Hepatocyte (in vitro differentiated cells): ENCODE measurements around the gene APAF1. TPM values are rescaled to one million over a fixed set of nuclear protein-coding genes. Genes with fewer than 3 reads are reported as not detected.

Source experiments
- DNase-seq: peaks from one replicate; pipeline ENCODE4 v3.0.0-alpha.2; 2016; ENCODE audit warnings: low spot score
- H2AFZ ChIP-seq: fragments of 200-600 bp; sonication (generic); 2 replicates; pipeline ENCODE4 v1.6.0; 2016; ENCODE audit warnings: antibody characterized with exemption, mild to moderate bottlenecking
- H3K27ac ChIP-seq: fragments of 200-600 bp; sonication (generic); 2 replicates; pipeline ENCODE4 v1.5.1; 2016; ENCODE audit warnings: mild to moderate bottlenecking
- H3K27me3 ChIP-seq: fragments of 200-600 bp; sonication (generic); 2 replicates; pipeline ENCODE4 v1.6.1; 2016
- H3K36me3 ChIP-seq: fragments of 200-600 bp; sonication (generic); replicated peaks from 2 replicates; pipeline ENCODE4 v1.5.1; 2016; ENCODE audit warnings: low read depth; ENCODE audit not compliant: insufficient read depth
- H3K4me1 ChIP-seq: fragments of 200-600 bp; sonication (generic); 2 replicates; pipeline ENCODE4 v1.5.1; 2016; ENCODE audit warnings: mild to moderate bottlenecking, moderate library complexity; ENCODE audit not compliant: insufficient read depth
- H3K4me2 ChIP-seq: fragments of 200-600 bp; sonication (generic); 2 replicates; pipeline ENCODE4 v1.6.0; 2016
- H3K4me3 ChIP-seq: fragments of 200-600 bp; sonication (generic); 2 replicates; pipeline ENCODE4 v1.5.1; 2016; ENCODE audit warnings: mild to moderate bottlenecking
- H3K79me2 ChIP-seq: fragments of 200-600 bp; sonication (generic); 2 replicates; pipeline ENCODE4 v1.6.0; 2017; ENCODE audit warnings: mild to moderate bottlenecking
- H3K9me2 ChIP-seq: fragments of 200-600 bp; sonication (generic); replicated peaks from 2 replicates; pipeline ENCODE4 v1.6.0; 2017; ENCODE audit warnings: mild to moderate bottlenecking; ENCODE audit not compliant: insufficient read depth
- H3K9me3 ChIP-seq: fragments of 200-600 bp; sonication (generic); 2 replicates; pipeline ENCODE4 v1.5.1; 2016; ENCODE audit warnings: low read depth, mild to moderate bottlenecking
- H4K20me1 ChIP-seq: fragments of 200-600 bp; sonication (generic); 2 replicates; pipeline ENCODE4 v1.6.0; 2016; ENCODE audit warnings: mild to moderate bottlenecking; ENCODE audit not compliant: insufficient read depth, poor library complexity, severe bottlenecking
- EZH2 ChIP-seq: fragments of 200-600 bp; sonication (generic); IDR thresholded peaks from 2 replicates; pipeline ENCODE4 v1.6.1; 2016; ENCODE audit warnings: antibody characterized with exemption, mild to moderate bottlenecking, borderline replicate concordance
- EZH2phosphoT487 ChIP-seq: fragments of 200-600 bp; sonication (generic); IDR thresholded peaks from one replicate; pipeline ENCODE4 v1.6.1; 2018; ENCODE audit warnings: antibody characterized with exemption, mild to moderate bottlenecking, low read depth, moderate library complexity; ENCODE audit not compliant: unreplicated experiment, severe bottlenecking
- WGBS: methylation state at CpG from one replicate; pipeline ENCODE4 v1.1.6; 2016; ENCODE audit warnings: low lambda C conversion rate; ENCODE audit errors: missing lambda C conversion rate; 5-methylcytosine and 5-hydroxymethylcytosine counted together
- polyA plus RNA-seq: library from polyadenylated mRNA; unstranded; fragments of >200 nt; fragmentation: Nextera tagmentation; extraction: Ambion mirVana; gene quantifications from 2 replicates; pipeline ENCODE4 v1.2.1, GENCODE V29; 2016
- total RNA-seq: library from RNA; depleted of rRNA; stranded (reverse); fragments of >200 nt; gene quantifications from 2 replicates; pipeline ENCODE4 v1.2.3, GENCODE V29; 2014
- TF ChIP-seq, protein P1 (sequence below): fragments of 200-600 bp; sonication (generic); IDR thresholded peaks from 2 replicates; pipeline ENCODE4 v1.5.1; 2016; ENCODE audit warnings: antibody characterized with exemption, mild to moderate bottlenecking; ENCODE audit not compliant: poor library complexity

The APAF1 gene
- total and polyA plus RNA-seq, 2 experiments from 2014 or later, result 6.8 to 26.4 TPM

DNA sequence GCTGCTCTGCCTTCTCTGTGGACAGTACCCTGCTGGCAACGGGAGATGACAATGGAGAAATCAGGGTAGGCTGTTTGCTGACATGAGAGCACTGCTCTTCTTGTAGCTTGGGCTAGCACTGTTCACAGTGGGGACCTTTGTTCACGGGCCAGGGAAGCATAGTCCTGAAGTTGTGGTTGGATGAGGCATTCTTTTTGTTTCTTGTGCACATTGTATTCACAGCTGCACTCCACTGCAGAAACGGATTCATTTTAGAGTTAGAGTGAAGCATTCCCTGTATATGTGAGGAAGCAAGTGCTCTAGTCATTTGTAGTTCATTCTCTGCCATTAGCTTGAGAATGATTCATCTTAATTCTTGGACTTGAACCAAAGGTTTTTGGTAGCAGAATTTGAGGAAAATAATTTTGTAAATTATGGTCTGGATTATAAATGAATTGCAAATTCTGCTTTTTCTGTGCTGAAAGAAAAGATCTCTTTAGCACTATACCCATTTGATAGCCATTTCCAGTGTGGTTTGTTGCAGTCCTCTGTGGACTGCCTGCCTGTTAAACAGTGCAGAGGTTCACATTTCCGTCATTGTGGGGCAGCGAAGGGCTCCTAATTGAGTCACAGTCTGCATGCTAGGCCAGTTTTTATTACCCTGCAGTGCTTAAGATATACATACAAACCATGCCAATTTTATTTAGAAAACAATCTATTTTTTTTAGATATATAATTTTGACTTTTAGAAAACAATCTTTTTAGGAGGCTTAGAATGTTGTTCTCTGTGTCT lies 80.6 kb downstream of the APAF1 start:
- 65% methylated on average over 5 of the region's 5 CpGs for WGBS
- Histone ChIP-seq H3K27me3 (no peaks in the 10 kb centered on the region), H2AFZ (no peak overlapping the region), H4K20me1 (no peaks in the 10 kb centered on the region), H3K4me1 (no peaks in the 10 kb centered on the region), H3K4me2 (no peak overlapping the region), H3K79me2 (no peaks in the 10 kb centered on the region), H3K9me3 (no peaks in the 10 kb centered on the region), H3K9me2 (no peaks in the 10 kb centered on the region), H3K4me3 (no peak overlapping the region), H3K36me3 (no peaks in the 10 kb centered on the region), H3K27ac (no peak overlapping the region)
- peak; percentile 73 for DNase-seq
- TF ChIP-seq, protein P1, sequence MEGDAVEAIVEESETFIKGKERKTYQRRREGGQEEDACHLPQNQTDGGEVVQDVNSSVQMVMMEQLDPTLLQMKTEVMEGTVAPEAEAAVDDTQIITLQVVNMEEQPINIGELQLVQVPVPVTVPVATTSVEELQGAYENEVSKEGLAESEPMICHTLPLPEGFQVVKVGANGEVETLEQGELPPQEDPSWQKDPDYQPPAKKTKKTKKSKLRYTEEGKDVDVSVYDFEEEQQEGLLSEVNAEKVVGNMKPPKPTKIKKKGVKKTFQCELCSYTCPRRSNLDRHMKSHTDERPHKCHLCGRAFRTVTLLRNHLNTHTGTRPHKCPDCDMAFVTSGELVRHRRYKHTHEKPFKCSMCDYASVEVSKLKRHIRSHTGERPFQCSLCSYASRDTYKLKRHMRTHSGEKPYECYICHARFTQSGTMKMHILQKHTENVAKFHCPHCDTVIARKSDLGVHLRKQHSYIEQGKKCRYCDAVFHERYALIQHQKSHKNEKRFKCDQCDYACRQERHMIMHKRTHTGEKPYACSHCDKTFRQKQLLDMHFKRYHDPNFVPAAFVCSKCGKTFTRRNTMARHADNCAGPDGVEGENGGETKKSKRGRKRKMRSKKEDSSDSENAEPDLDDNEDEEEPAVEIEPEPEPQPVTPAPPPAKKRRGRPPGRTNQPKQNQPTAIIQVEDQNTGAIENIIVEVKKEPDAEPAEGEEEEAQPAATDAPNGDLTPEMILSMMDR, result peak; percentile 65
- no peak for TF ChIP-seq EZH2

DNA sequence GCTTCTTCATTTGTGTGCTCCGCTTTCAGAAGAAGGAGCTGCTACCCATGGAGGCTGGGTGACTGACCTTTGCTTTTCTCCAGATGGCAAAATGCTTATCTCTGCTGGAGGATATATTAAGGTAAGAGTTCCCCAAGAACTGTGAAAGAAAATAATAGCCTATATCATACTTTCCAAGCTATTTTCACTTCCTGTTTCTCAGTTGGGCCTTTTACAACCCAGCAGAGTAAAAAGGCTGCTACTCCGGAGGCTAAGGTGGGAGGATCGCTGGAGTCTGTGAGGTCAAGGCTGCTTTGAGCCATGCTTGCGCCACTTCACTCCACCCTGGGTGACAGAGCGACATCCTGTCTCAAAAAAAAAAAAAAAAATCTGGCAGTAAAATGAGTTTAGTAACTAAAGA lies 82.1 kb downstream of the APAF1 start:
- Histone ChIP-seq H3K4me2 (no peak overlapping the region), H3K9me2 (no peaks in the 10 kb centered on the region), H3K27ac (no peak overlapping the region), H3K4me1 (no peaks in the 10 kb centered on the region), H3K79me2 (no peaks in the 10 kb centered on the region), H3K4me3 (no peak overlapping the region), H2AFZ (no peak overlapping the region), H3K9me3 (no peaks in the 10 kb centered on the region), H3K27me3 (no peaks in the 10 kb centered on the region), H3K36me3 (no peaks in the 10 kb centered on the region), H4K20me1 (no peaks in the 10 kb centered on the region)
- TF ChIP-seq, protein P1, result no peak
- TF ChIP-seq EZH2, result no peak
- no peak for TF ChIP-seq EZH2phosphoT487
- DNase-seq, result no peak
- WGBS, result 91% methylated on average over 5 of the region's 5 CpGs

DNA sequence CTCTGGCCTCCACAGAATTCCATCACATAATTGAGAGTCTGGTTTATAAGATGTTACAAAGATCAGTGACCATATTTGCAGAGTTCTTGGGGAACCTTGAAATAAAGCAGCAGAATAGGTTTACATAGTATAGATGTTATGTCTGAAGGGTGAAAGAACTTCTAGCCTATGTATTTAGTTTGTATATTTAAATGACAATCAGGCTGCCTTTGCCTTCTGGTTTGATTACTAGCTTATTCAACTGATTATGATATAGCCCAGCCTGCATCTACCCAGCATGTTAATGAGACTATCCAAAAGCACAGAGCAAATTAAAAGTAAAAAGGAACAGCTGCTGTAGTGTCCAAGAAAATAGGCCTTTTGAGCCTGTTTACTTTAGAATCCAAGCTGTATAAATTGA lies 85.3 kb downstream of the APAF1 start:
- H3K9me2 ChIP-seq, result no peaks in the 10 kb centered on the region

More for the DNA sequence above, 85.3 kb downstream of the APAF1 start:
- Histone ChIP-seq H3K79me2 (no peaks in the 10 kb centered on the region), H4K20me1 (no peaks in the 10 kb centered on the region), H3K4me3 (no peak overlapping the region), H2AFZ (no peak overlapping the region), H3K4me2 (no peak overlapping the region), H3K36me3 (no peaks in the 10 kb centered on the region), H3K4me1 (no peaks in the 10 kb centered on the region), H3K27ac (no peak overlapping the region), H3K9me3 (no peaks in the 10 kb centered on the region), H3K27me3 (no peaks in the 10 kb centered on the region)
- TF ChIP-seq, protein P1, result no peak
- TF ChIP-seq EZH2phosphoT487, result no peak
- no peak for TF ChIP-seq EZH2
- no peak for DNase-seq
